ENCODE measurements around the gene NKPD1.
A peak's percentile ranks its signal among the peaks of the same experiment; 100 is the strongest.

Gene NKPD1

DNA sequence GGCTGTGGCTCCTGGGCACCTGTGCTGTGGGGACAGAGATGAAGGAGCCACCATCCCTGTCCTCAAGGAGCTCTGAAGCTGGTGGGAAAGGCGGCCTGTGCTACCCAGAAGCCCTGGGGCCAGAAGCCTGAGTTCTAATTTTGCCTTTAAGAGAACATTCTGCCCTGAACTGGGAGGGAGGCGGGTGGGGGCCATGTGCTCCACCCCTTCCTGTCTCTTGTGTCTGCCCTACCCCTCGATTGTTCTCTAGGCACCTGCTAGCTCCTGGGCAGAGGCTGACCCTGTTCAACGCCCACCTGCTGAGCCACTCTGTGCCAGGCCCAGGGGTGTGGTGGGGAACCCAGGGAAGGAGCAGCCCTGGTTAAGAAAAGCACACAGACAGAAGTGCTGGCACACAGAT, 11.4 kb upstream of the NKPD1 start:
- DNase-seq = no peak

DNA sequence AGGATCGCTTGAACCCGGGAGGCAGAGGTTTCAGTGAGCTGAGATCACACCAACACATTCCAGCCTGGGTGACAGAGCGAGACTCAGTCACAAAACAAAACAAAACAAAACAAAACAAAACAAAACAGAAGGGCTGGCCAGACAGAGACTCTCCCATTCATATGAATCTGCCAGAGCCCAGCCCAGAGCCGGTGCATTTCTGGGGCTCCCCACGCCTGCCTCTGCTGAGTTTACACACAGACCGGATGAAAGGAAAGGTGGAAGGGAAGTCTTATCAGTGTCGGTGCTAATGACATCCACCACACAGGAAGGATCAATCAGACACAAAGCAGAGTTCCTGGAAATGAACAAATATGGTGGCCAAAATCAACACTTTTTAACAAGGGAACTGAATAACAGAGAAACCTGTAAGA, 10.4 kb upstream of the NKPD1 start:
- DNase-seq = no peak

GRCh38 chr19:45170146-45171106, 9.6 kb upstream of the NKPD1 start:
- DNase-seq = no peak

GRCh38 chr19:45169602-45170001, 8.8 kb upstream of the NKPD1 start:
- DNase-seq = no peak

DNA sequence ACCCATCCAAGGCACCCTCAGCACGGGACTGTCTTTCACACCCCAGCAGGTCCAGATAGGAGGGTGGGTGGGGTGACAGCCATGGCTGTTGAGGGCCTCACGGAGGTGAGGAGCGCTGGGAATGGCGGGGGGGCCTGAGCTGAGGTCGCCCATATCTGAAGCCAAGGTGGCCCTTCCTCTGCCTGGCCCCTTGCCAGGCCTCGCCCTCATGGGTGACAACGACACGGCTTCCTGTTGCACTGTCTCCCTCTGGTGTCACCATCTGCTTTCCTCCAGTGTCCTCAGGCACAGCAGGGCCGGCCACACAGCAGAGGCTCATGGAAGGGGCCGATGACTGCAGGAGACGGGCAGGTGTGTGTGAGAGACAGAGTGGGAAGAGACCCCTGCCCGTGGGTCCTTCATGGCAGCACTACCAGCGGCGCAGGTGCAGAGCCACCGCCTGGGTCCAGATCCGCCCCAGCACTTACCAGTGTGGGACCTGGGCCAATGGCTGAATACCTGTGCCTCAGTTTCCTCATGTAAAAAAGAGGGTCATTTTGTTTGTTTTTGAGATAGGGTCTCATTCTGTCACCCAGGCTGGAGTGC, 8.1 kb upstream of the NKPD1 start:
- DNase-seq = peak; percentile 28

- DNase-seq = no peak
Observed at GRCh38 chr19:45166723-45167252, 6.0 kb upstream of the NKPD1 start.

- DNase-seq = peak; percentile 74
Observed at GRCh38 chr19:45164577-45165335, 4.0 kb upstream of the NKPD1 start.

DNA sequence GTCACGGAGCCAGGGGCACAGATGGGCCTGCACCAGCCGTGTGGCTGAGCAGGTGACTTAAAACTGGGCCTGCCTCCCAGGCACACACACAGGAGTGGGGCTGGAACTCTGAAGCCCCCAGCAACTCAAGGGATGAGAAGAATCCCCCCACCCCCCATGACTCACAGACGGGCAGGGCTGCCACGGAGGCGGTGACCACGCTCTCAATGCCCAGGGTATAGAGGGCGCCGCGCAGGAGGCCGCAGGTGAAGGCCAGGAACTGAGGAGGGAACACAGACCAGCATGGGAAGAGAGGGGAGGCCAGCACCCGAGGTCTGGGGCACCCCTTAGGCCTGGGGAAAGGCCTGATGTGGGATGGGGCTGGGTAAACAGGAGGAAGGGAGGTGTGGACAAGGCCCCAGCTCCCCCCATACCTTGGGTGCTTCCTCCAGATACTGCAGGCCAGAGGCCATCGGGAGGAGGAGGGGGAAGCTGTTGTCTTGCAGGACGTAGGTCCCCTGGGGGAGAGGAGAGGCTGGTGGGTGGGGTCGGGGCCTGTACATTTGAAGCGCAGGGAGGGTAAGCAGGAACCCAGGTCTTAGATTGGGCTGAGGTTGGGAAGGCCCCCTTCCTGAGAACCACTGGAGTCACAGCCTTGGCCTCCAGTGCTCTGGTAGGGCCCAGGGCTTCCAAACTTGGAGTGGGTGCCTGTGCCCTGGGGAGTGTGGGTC, 3.1 kb upstream of the NKPD1 start:
- no peak for DNase-seq

DNA sequence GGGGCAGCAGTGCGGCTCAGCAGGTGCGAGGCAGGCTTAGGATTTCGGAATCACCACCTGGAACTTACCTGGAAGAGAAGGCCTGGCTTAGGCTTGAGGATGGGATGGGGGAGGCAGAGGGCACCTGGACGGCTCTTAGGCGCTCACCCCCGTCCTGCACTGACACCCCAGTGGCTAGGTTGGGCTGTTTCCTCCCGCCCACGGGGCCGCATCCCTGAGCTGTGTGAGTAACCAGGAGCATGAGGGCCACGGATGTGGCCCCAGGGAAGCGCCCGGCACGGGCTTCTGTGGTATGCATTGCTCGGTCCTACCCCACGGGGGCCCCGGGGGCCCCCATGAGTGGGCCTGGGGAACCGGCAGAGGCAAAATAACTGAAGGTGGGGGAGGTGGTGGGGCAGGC, 2.4 kb upstream of the NKPD1 start:
- no peak for DNase-seq

- DNase-seq = no peak
Observed at GRCh38 chr19:45162608-45163143, 1.9 kb upstream of the NKPD1 start.

DNA sequence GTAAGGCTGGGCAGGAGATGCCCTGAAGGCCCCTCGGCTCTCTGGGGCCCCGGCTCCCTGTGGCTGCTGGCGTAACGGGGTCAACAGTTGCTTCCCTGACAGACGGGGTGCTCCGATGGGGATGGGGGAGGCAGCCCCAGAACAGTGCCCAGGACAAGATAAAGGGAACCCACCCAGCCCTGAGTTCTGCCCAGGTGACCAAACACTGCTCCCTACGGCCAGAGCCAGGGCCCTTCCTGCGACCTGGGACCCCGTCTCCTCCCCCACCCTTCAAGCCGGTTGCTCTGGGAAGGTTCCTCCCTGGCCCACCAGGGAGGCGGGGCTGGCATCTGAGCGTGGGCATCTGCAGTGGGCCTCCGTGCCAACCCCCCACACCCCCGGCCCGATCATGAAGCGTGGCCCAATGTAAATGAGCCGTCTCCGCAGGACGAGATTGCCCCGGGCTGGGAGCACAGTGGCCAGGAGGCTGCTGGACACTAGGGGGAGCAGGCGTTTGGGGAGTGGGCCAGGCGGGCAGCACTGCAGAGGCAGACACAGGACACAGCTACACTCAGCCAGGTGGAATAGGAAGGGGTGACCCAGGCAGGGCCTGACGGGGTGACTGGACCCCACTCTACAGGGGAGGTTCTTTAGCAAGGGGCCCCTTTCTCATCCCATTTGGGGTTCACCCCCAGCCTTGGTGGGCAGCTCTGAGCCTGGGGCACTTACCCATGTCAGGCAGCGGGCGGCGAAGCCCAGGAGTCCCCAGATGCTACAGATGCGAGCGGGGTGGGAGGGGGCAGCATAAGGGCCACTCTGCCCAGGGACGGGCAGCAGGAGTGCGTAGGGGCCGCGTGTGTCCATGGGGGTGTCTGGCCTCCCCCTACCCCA, 1.2 kb upstream of the NKPD1 start:
- DNase-seq = peak; percentile 56

- DNase-seq = no peak
Observed at GRCh38 chr19:45159971-45160324, 834 bp downstream of the NKPD1 start.

DNA sequence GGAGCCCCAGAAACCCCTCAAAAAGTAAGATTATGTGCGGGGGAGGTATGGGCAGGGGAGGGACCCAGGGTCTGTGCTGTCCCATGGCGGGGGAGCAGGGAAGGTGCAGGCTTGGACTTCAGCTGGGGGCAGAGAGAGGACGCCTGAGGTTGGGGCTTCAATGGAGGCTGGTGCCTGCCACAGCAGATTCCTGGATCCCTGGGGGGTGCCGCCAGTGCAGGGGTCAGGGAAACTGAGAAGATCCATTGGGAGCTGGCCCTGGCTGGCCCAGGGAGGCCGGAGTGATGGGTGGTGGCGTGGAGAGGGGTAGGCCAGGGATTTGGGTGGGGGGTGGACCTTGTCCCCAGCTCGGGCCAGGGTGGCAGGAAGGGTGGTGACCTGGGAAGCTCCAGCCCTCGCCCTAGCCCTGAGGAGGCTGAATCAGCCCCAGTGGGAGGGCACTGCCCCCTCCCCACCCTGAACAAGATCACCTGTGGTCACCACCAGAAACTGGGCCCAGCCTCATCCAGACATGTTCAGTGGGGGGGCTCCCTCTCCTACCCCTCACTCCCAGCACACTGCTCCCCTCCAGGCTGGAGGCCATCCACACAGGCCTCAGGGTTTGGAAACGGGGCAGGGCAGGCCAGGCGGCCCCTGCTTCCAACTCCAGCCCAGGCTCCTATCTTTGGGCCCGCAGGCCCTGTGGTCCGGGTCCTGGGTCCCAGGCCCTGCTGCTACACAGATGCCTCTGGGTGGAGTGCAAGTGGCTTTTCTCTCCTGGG, 1.4 kb downstream of the NKPD1 start:
- no peak for DNase-seq

DNA sequence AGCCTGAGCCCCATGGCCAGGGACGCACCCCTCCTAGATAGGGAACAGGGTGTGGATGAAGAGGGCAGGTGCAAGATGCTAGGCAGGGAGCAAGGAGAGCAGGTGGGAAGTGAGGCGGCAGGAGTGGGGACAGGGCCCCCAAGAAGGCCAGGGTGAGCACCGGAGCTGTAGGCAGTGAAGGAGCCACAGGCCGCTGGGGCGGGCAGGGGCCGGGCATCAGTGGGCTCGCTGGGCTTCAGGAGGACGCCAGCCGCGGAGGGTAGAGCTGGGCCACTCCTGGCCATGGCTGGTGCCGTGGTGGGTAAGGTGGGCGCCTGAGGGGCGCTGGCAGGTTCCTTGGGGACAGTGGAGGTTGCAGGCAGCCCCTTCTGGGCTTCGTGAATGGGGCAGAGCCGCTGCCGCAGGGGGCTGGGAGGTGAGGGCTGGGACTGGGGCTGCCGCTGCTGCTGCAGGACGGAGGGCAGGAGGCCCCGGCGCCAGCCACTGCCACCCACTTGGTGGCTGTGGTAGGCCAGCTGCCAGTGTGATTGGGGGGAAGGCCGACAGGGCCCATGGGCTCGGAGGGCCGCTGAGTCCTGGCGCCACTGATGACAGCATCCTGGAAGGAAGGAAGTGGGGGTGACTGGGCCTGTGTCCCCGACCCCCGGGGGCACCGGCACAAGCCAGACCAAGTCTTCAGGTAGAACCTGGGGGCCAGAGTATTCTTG, 2.1 kb downstream of the NKPD1 start:
- no peak for DNase-seq

- no peak for DNase-seq
Observed at GRCh38 chr19:45156751-45157150, 4.0 kb downstream of the NKPD1 start.

DNA sequence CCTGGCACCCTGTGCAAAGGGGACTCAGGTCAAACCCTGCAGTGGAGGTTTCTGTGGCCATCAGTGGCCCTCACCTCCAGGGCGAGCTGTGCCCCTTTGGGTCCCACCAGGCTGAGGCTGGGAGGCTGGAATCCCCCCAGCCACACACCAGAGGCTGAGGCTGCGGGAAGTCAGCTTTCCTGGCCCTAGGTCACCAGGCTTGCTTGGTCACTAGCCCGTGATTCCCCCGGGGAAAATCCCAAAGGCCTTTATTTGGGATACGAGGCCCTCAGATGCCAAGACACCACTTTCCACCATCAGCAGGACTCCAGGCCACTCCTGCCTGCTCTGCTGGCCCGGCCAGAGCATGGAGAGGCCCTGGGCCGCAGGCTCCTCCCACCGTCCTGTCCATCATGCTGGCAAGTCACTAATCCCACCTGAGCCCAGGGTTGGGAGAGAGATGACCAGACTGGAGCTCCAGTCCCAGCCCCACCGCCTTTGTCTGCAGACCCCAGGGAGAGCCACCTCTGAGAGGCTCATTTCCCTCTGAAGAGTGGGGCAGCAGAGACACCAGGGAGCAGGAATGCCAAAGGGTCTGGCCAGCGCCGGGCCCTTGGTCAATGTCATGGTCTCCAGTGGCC, 4.7 kb downstream of the NKPD1 start:
- DNase-seq = no peak

- no peak for DNase-seq
Observed at GRCh38 chr19:45154064-45154827, 6.5 kb downstream of the NKPD1 start.

DNA sequence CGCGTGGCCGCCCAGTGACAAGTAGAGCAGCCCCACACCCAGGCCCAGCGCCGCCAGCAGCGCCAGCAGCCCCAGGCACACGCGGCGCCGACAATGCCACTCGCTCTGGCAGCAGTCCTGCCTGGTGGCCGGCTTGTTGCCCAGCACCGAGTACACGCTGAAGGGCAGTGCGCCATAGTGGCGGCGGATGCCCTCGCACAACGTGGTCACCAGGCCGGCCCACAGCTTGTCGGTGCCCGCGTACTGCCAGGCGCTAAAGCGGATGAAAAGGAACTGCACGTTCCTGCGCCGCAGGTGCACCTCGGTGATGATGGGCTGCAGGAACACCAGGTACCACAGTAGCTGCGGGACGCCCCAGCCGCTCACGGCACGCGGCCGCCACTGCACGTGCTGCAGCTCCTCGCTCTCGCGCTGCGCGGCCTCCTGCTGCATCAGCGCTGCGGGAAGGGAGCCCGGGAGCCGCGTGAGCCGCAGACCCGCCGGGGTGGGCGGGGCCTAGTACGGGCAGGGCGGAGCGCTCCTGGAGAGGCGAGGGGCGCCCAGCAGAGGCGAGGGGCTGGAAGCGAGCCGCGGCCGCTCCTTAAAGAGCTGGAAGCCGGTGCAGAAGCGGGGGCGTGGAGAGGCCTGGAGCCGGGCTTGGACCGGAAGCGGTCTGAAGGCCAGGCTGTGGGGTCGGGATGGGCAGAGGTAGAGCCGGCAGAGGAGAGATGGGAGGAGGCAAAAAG, 7.3 kb downstream of the NKPD1 start:
- peak; percentile 68 for DNase-seq
